Gastroesophageal sphincter (tissue), 4 donors: ENCODE data around the gene ZNF501. TPM values are rescaled to one million over a fixed set of nuclear protein-coding genes. Genes with fewer than 3 reads are reported as not detected.

Source experiments
- ATAC-seq: fragments of 150-250 bp; one replicate; pipeline ENCODE4 v1.9.1; 2016; ENCODE audit warnings: mild to moderate bottlenecking, moderate library complexity
- H3K27ac ChIP-seq, 4 donors: fragments of 200-600 bp; sonication (generic) in 3 of 4; 1 replicate in 3 of 4; 2 replicates in 1 of 4; pipeline ENCODE4 v1.5.1; 2016 to 2019
- H3K27me3 ChIP-seq: fragments of 200-600 bp; sonication (generic); one replicate; pipeline ENCODE4 v1.5.1; 2019
- H3K36me3 ChIP-seq, 2 donors: fragments of 200-600 bp; sonication (generic); one replicate each; pipeline ENCODE4 v1.5.1; 2019; ENCODE audit warnings: control low read depth in 1 of 2
- H3K4me1 ChIP-seq, 3 donors: fragments of 200-600 bp; sonication (generic); 1 replicate in 2 of 3; 2 replicates in 1 of 3; pipeline ENCODE4 v1.5.1; 2016 to 2019; ENCODE audit warnings: control low read depth in 2 of 3
- H3K4me3 ChIP-seq, 2 donors: fragments of 200-600 bp; sonication (generic); one replicate each; pipeline ENCODE4 v1.5.1; 2019; ENCODE audit warnings: mild to moderate bottlenecking in 1 of 2, moderate library complexity in 1 of 2
- H3K9me3 ChIP-seq, 3 donors: fragments of 200-600 bp; sonication (generic); one replicate each; pipeline ENCODE4 v1.5.1; 2017 to 2019; ENCODE audit warnings: control low read depth in 2 of 3
- EP300 ChIP-seq: sonication (generic); formaldehyde crosslinking; IDR thresholded peaks from one replicate; pipeline ENCODE4 v1.6.1; 2017; ENCODE audit warnings: antibody characterized with exemption, mild to moderate bottlenecking
- POLR2A ChIP-seq, 2 donors: fragments of 450-650 bp; IDR thresholded peaks; one replicate each; pipeline ENCODE4 v1.6.1; 2017; ENCODE audit warnings: antibody characterized with exemption in 2 of 2, mild to moderate bottlenecking in 2 of 2, moderate library complexity in 1 of 2
- POLR2AphosphoS5 ChIP-seq: sonication (generic); formaldehyde crosslinking; IDR thresholded peaks from one replicate; pipeline ENCODE4 v1.6.1; 2017; ENCODE audit warnings: antibody characterized with exemption
- WGBS, 2 donors: methylation state at CpG; one replicate each; pipeline ENCODE4 v1.1.5; 2018; ENCODE audit warnings: low coverage in 1 of 2; 5-methylcytosine and 5-hydroxymethylcytosine counted together
- total RNA-seq, 4 donors: library from RNA; depleted of rRNA; stranded (reverse); fragments of >200 nt; gene quantifications; one replicate each; pipeline ENCODE4 v1.1.0, GENCODE V29; 2016
- TF ChIP-seq, protein P1 (sequence below), 4 experiments: fragments of 200-600 bp in 2 of 4; fragments of 450-650 bp in 2 of 4; sonication (generic) in 1 of 4; IDR thresholded peaks; one replicate each; pipeline ENCODE4 v1.5.1; 2017 to 2019; ENCODE audit warnings: antibody characterized with exemption in 4 of 4, mild to moderate bottlenecking in 2 of 4, moderate library complexity in 2 of 4

The ZNF501 gene
- total RNA-seq, 4 donors from 2014 or later = 7.0 to 16.3 (median 9.0) TPM

DNA sequence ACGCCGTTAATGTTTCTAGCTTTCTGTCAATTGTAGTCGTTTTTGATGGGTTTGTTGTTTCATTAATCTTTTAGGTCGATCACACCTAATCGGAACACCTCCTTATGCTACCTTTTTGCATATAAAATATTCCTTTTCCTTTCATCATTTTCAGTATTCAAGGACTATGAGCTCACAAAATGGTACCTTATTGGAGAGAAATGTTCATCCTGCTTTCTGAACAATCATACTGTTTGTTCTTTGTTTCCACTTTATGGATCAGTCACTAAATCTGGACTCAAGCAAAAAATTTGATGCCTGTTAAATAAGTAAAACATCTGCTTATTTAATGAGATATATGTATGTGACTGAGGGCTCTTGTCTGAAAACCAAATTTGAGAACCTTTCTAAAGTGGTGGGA, 33.3 kb downstream of the ZNF501 start:
- Histone ChIP-seq H3K27ac (no peak overlapping the region), H3K9me3 (no peaks in the 10 kb centered on the region), H3K4me3 (no peak overlapping the region), H3K4me1 (peaks cover 0 to 21% (median 0%) of the 10 kb centered on the region in 3 donors), H3K36me3 (peaks cover 0 to 16% of the 10 kb centered on the region in 2 donors), H3K27me3 (no peaks in the 10 kb centered on the region)
- TF ChIP-seq, protein P1, sequence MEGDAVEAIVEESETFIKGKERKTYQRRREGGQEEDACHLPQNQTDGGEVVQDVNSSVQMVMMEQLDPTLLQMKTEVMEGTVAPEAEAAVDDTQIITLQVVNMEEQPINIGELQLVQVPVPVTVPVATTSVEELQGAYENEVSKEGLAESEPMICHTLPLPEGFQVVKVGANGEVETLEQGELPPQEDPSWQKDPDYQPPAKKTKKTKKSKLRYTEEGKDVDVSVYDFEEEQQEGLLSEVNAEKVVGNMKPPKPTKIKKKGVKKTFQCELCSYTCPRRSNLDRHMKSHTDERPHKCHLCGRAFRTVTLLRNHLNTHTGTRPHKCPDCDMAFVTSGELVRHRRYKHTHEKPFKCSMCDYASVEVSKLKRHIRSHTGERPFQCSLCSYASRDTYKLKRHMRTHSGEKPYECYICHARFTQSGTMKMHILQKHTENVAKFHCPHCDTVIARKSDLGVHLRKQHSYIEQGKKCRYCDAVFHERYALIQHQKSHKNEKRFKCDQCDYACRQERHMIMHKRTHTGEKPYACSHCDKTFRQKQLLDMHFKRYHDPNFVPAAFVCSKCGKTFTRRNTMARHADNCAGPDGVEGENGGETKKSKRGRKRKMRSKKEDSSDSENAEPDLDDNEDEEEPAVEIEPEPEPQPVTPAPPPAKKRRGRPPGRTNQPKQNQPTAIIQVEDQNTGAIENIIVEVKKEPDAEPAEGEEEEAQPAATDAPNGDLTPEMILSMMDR (IDR thresholded peaks at IDR 0.05) = no peak
- TF ChIP-seq POLR2AphosphoS5 (no peak), EP300 (no peak), POLR2A (IDR thresholded peaks at IDR 0.05) (no peak)
- ATAC-seq = no peak
- 30 to 32% methylated on average over 5 of the region's 5 CpGs for WGBS, 2 donors

DNA sequence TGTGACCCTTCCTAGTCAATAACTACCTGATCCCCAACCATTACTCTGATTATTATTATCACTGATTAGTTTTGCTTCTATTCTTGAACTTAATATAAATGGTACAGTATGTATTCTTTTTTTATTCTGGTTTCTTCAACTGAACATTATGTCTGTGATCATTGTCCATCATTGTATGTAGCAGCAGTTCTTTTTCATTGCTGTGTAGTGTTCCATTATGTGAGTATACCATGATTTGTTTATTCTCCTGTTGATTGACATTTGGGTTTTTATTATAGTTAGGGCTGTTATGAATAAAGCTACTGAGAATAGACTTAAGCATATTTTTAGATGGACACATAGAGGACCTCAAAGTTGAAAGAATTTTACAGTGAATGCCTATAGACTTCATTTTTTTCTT, 34.8 kb downstream of the ZNF501 start:
- Histone ChIP-seq H3K4me1 (peaks cover 0 to 21% (median 0%) of the 10 kb centered on the region in 3 donors), H3K4me3 (no peak overlapping the region), H3K36me3 (peaks cover 0 to 4% of the 10 kb centered on the region in 2 donors), H3K9me3 (no peaks in the 10 kb centered on the region), H3K27me3 (no peaks in the 10 kb centered on the region), H3K27ac (no peak overlapping the region)
- ATAC-seq = no peak
- TF ChIP-seq, protein P1 (IDR thresholded peaks at IDR 0.05) = no peak
- TF ChIP-seq POLR2A (IDR thresholded peaks at IDR 0.05) = no peak
- no peak for TF ChIP-seq EP300
- no peak for TF ChIP-seq POLR2AphosphoS5

DNA sequence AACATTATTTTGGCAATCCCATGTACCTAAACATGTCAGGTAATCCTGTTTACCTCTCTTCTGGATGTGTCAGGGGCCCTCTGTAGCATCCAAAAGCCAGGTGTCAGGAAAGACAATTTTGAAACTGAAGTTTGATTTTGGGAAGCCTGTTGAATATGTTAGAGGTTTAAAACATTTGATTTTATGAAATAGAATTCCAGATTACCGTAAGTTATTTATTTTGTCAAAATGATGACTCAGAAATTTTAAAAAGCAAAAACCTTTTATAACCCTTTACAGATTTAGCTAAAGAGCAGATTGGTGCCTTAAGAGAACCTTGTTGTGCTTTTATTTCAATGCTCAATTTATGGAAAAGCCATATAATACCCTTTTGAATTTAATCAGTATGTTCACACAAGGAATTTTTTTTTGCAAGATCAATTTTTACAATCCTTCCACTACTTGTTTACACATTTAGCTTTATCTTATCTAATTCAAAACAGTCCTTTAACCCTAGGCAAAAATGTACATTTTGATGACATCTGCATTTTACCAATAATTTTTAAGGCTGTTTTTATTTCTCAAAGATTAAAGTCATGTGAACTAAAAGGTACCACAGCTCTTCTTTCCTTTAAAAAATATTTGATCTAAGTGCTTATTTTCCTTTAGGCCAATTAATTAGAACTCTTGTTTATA, 42.1 kb downstream of the ZNF501 start:
- Histone ChIP-seq H3K27me3 (no peaks in the 10 kb centered on the region), H3K36me3 (no peaks in the 10 kb centered on the region), H3K9me3 (peaks cover 0 to 8% (median 0%) of the 10 kb centered on the region in 3 donors), H3K4me3 (no peak overlapping the region), H3K27ac (no peak overlapping the region), H3K4me1 (no peaks in the 10 kb centered on the region)
- no peak for ATAC-seq
- WGBS, 2 donors = 91 to 94% methylated on average over 1 of the region's 1 CpG
- TF ChIP-seq EP300 (no peak), POLR2A (IDR thresholded peaks at IDR 0.05) (no peak), POLR2AphosphoS5 (no peak)
- TF ChIP-seq, protein P1 (IDR thresholded peaks at IDR 0.05) = no peak

DNA sequence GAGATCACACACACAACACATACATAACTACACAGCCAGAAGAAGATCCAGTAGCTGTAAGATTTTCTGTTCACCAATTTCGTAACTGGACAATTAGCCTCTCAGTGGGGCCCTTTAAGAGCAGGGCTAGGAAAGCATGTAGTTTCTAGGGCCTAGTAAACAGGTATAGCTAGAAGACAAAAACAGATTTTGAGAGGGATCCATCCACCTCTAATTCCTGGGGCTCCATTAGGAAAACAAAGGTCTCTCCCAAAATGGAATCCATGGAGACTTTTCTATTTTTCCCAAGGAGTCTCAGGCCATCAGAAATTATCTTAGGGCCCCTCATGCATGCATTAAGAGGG, 42.6 kb downstream of the ZNF501 start:
- Histone ChIP-seq H3K4me1 (no peaks in the 10 kb centered on the region), H3K36me3 (no peaks in the 10 kb centered on the region), H3K4me3 (no peak overlapping the region), H3K27ac (no peak overlapping the region), H3K9me3 (peaks cover 0 to 8% (median 0%) of the 10 kb centered on the region in 3 donors), H3K27me3 (no peaks in the 10 kb centered on the region)
- no peak for ATAC-seq
- no peak for TF ChIP-seq POLR2A (IDR thresholded peaks at IDR 0.05)
- TF ChIP-seq EP300 = no peak
- TF ChIP-seq, protein P1 (IDR thresholded peaks at IDR 0.05) = no peak
- no peak for TF ChIP-seq POLR2AphosphoS5
- 100% methylated on average over 1 of the region's 1 CpG for WGBS, 2 donors

DNA sequence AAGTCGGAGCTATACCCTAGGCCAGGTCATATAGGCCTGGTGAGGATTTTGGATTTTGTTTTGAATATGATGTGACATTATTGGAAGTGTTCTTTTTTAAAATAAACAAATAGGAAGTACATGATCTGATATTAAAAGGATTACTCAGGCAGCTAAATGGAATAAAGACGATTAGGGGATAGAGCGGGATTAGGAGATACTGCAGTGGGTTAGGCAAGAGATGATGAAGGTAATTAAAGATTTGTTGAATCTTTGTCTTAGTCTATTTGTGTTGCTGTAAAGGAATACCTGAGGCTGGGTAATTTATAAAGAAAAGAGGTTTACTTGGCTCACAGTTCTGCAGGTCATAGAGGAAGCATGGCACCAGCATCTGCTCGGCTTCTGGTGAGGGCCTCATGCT, 53.5 kb downstream of the ZNF501 start:
- Histone ChIP-seq H3K9me3 (no peaks in the 10 kb centered on the region), H3K27ac (no peak overlapping the region), H3K27me3 (no peaks in the 10 kb centered on the region), H3K4me3 (no peak overlapping the region), H3K36me3 (no peaks in the 10 kb centered on the region), H3K4me1 (no peaks in the 10 kb centered on the region)
- WGBS, 2 donors = 92 to 100% methylated on average over 1 to 4 of the region's 4 CpGs
- ATAC-seq = no peak
- TF ChIP-seq POLR2A (IDR thresholded peaks at IDR 0.05) = no peak
- TF ChIP-seq, protein P1 (IDR thresholded peaks at IDR 0.05) = no peak
- TF ChIP-seq POLR2AphosphoS5 = no peak
- no peak for TF ChIP-seq EP300
